OCI-LY3 (cell line): Measurements from ENCODE around the gene ZNF460.
A peak's percentile ranks its signal among the peaks of the same experiment; 100 is the strongest.

Experiments used
- H2AFZ ChIP-seq: fragments of 200-600, 300-600 bp; shearing (Covaris generic); 2 replicates; pipeline ENCODE4 v1.6.0; 2014; ENCODE audit warnings: antibody characterized with exemption, low read depth, low read length
- H3K27ac ChIP-seq: fragments of 200-600, 300-600 bp; sonication (generic); 2 replicates; pipeline ENCODE4 v1.5.1; 2014; ENCODE audit warnings: mild to moderate bottlenecking, low read length, moderate library complexity, mixed read lengths
- H3K27me3 ChIP-seq: fragments of 200-600, 300-600 bp; sonication (generic); 2 replicates; pipeline ENCODE4 v1.6.1; 2014; ENCODE audit warnings: low read depth, low read length, mixed read lengths
- H3K36me3 ChIP-seq: fragments of 200-600, 300-600 bp; sonication (generic); replicated peaks from 2 replicates; pipeline ENCODE3; 2014; ENCODE audit warnings: low read depth, low read length, mixed read lengths
- H3K4me1 ChIP-seq: fragments of 300-600, 200-600 bp; sonication (generic); 2 replicates; pipeline ENCODE4 v1.6.1; 2014; ENCODE audit warnings: low read length, mixed read lengths
- H3K4me2 ChIP-seq: fragments of 200-600, 300-600 bp; sonication (generic); 2 replicates; pipeline ENCODE4 v1.6.1; 2014; ENCODE audit warnings: low read length, mixed read lengths
- H3K4me3 ChIP-seq: fragments of 300-600, 200-600 bp; sonication (generic); 2 replicates; pipeline ENCODE4 v1.5.1; 2014; ENCODE audit warnings: antibody characterized with exemption, mild to moderate bottlenecking, low read length, moderate library complexity
- H3K79me2 ChIP-seq: fragments of 300-600, 200-600 bp; shearing (Covaris generic); 2 replicates; pipeline ENCODE4 v1.6.1; 2014; ENCODE audit warnings: mild to moderate bottlenecking, low read length, mixed read lengths
- H3K9ac ChIP-seq: fragments of 300-600, 200-600 bp; shearing (Covaris generic); 2 replicates; pipeline ENCODE4 v1.6.0; 2014; ENCODE audit warnings: mild to moderate bottlenecking, low read length, moderate library complexity
- H3K9me3 ChIP-seq: fragments of 200-600, 300-600 bp; shearing (Covaris generic); 2 replicates; pipeline ENCODE4 v1.6.1; 2014; ENCODE audit warnings: low read length, mixed read lengths; ENCODE audit not compliant: insufficient read depth
- H4K20me1 ChIP-seq: fragments of 200-600, 300-600 bp; sonication (generic); 2 replicates; pipeline ENCODE4 v1.6.1; 2016; ENCODE audit warnings: low read length, mixed read lengths; ENCODE audit not compliant: insufficient read depth
- CTCF ChIP-seq: fragments of 200-600, 300-600 bp; sonication (generic); IDR thresholded peaks from 2 replicates; pipeline ENCODE4 v1.5.1; 2014; ENCODE audit warnings: antibody characterized with exemption, low read length, low read depth
- EZH2phosphoT487 ChIP-seq: fragments of 200-600 bp; shearing (Covaris generic); IDR thresholded peaks from 2 replicates; pipeline ENCODE4 v1.6.1; 2018; ENCODE audit warnings: antibody characterized with exemption, mixed run types, low read depth

ZNF460 gene

GRCh38 chr19:57280165-57280961, at the start of gene ZNF460:
TSS of gene ZNF460 (plus strand) at chr19:57280485. CDS start at chr19:57280807, 322 bp downstream.
- H3K4me2 ChIP-seq: peak within 1 kb of the TSS; percentile 87
- no peaks in the 10 kb centered on the region for H3K27me3 ChIP-seq
- H3K36me3 ChIP-seq: peaks cover 34% of the 10 kb centered on the region
- peaks cover 52% of the 10 kb centered on the region for H3K79me2 ChIP-seq
- peak within 1 kb of the TSS; percentile 92 for H3K27ac ChIP-seq
- peak within 1 kb of the TSS; percentile 18; the same call in 1 of the 2 replicates for H2AFZ ChIP-seq
- no peaks in the 10 kb centered on the region for H3K9me3 ChIP-seq
- peaks cover 30% of the 10 kb centered on the region for H4K20me1 ChIP-seq
- peak within 1 kb of the TSS; percentile 93 for H3K9ac ChIP-seq
- H3K4me3 ChIP-seq: peak within 1 kb of the TSS; percentile 80
- peaks cover 40% of the 10 kb centered on the region for H3K4me1 ChIP-seq
- TF ChIP-seq EZH2phosphoT487 (no peak), CTCF (no peak)

- no peak overlapping the region for H3K9ac ChIP-seq
- TF ChIP-seq EZH2phosphoT487 (no peak), CTCF (no peak)
These were observed 48.6 kb upstream of the ZNF460 start for GRCh38 chr19:57231686-57232085.

GRCh38 chr19:57233207-57233606, 47.1 kb upstream of the ZNF460 start:
- TF ChIP-seq EZH2phosphoT487 (no peak), CTCF (no peak)
- Histone ChIP-seq H3K79me2 (no peaks in the 10 kb centered on the region), H3K36me3 (no peaks in the 10 kb centered on the region), H3K9me3 (no peaks in the 10 kb centered on the region), H3K9ac (no peak overlapping the region), H3K4me2 (no peak overlapping the region), H3K4me1 (peaks cover 13% of the 10 kb centered on the region; the same call in 1 of the 2 replicates), H3K27me3 (no peaks in the 10 kb centered on the region), H2AFZ (no peak overlapping the region), H4K20me1 (no peaks in the 10 kb centered on the region), H3K4me3 (no peak overlapping the region), H3K27ac (no peak overlapping the region)

More at GRCh38 chr19:57231686-57232085, 48.6 kb upstream of the ZNF460 start:
- H3K27ac ChIP-seq: no peak overlapping the region
- peaks cover 13% of the 10 kb centered on the region; the same call in 1 of the 2 replicates for H3K4me1 ChIP-seq
- no peaks in the 10 kb centered on the region for H3K27me3 ChIP-seq
- H3K9me3 ChIP-seq: no peaks in the 10 kb centered on the region
- no peak overlapping the region for H2AFZ ChIP-seq
- no peaks in the 10 kb centered on the region for H3K79me2 ChIP-seq
- no peak overlapping the region for H3K4me2 ChIP-seq
- H3K4me3 ChIP-seq: no peak overlapping the region
- H3K36me3 ChIP-seq: no peaks in the 10 kb centered on the region
- no peaks in the 10 kb centered on the region for H4K20me1 ChIP-seq

DNA sequence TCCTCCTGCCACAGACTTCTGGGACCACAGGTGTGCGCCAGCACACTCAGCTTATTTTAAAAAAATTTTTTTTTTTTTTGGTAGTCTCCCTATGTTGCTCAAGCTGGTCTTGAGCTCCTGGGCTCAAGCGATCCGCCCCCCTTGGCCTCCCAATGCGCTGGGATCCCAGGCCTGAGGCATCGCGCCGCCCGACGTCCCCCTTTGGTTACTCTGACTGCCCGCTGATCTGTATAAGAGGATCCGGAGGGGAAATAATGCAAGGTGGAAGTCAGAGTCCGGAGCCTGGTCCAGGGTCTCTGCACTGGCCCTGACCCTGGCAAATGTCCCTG, 40.3 kb upstream of the ZNF460 start:
- Histone ChIP-seq H3K79me2 (peaks cover 38% of the 10 kb centered on the region), H3K27me3 (no peaks in the 10 kb centered on the region), H3K36me3 (peaks cover 6% of the 10 kb centered on the region), H3K9me3 (no peaks in the 10 kb centered on the region), H3K4me1 (peaks cover 26% of the 10 kb centered on the region), H3K4me3 (peak overlapping the region; percentile 95), H2AFZ (peak overlapping the region; percentile 89), H3K27ac (peak overlapping the region; percentile 59), H4K20me1 (no peaks in the 10 kb centered on the region), H3K4me2 (peak overlapping the region; percentile 76), H3K9ac (peak overlapping the region; percentile 57)
- TF ChIP-seq CTCF (no peak), EZH2phosphoT487 (no peak)
